ENCODE results near the gene AADACL4.

DNA sequence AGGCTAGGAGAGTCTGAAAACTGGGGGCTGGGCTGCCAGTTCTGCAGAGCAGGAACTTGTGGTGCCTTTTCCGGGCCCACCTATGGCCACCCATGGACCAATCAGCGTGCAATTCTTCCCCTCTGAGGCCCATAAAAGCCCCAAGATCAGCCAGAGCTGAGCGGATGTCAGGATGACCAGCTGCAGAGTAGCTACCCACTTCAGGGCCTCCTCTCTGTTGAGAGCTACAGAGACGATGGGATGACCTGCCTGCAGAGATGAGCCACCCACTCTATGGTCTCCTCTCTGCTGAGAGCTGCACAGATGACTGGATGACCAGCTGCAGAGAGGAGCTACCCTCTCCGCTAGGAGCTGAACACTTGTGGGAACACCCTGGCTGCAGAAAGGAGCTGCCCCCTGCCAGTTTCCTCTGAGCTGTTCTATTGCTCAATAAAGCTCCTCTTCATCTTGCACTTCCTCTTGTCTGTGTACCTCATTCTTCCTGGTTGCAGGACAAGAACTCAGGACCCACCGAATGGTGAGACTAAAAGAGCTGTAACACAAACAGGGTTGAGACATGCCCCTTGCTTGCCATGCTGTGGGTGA is 12.8 kb upstream of the AADACL4 start:
- TF ChIP-seq JUND (IDR thresholded peaks at IDR 0.05; ENCODE audit: low read length) (no peak), RAD21 (IDR thresholded peaks at IDR 0.05 in 1 of 2, conservative IDR thresholded peaks at IDR 0.05 in 1 of 2; ENCODE audit: low read depth in 2 of 2, low read length in 2 of 2) (no peak), POLR2A (IDR thresholded peaks at IDR 0.05; ENCODE audit: control extremely low read depth in 1 of 2, low read depth in 2 of 2, low read length in 2 of 2) (no peak), SRF (IDR thresholded peaks at IDR 0.05; ENCODE audit: low read depth, low read length) (no peak), HDAC2 (IDR thresholded peaks at IDR 0.05; ENCODE audit: borderline replicate concordance in 1 of 2, low read depth in 2 of 2, low read length in 2 of 2) (no peak)
- TF ChIP-seq, protein P1, sequence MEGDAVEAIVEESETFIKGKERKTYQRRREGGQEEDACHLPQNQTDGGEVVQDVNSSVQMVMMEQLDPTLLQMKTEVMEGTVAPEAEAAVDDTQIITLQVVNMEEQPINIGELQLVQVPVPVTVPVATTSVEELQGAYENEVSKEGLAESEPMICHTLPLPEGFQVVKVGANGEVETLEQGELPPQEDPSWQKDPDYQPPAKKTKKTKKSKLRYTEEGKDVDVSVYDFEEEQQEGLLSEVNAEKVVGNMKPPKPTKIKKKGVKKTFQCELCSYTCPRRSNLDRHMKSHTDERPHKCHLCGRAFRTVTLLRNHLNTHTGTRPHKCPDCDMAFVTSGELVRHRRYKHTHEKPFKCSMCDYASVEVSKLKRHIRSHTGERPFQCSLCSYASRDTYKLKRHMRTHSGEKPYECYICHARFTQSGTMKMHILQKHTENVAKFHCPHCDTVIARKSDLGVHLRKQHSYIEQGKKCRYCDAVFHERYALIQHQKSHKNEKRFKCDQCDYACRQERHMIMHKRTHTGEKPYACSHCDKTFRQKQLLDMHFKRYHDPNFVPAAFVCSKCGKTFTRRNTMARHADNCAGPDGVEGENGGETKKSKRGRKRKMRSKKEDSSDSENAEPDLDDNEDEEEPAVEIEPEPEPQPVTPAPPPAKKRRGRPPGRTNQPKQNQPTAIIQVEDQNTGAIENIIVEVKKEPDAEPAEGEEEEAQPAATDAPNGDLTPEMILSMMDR (IDR thresholded peaks at IDR 0.05; ENCODE audit: control extremely low read depth in 1 of 3, insufficient read depth in 1 of 3, low read depth in 1 of 3, low read length in 3 of 3) = no peak
- TF ChIP-seq, protein P2, sequence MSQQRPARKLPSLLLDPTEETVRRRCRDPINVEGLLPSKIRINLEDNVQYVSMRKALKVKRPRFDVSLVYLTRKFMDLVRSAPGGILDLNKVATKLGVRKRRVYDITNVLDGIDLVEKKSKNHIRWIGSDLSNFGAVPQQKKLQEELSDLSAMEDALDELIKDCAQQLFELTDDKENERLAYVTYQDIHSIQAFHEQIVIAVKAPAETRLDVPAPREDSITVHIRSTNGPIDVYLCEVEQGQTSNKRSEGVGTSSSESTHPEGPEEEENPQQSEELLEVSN (IDR thresholded peaks at IDR 0.05) = no peak
- TF ChIP-seq, protein P3, sequence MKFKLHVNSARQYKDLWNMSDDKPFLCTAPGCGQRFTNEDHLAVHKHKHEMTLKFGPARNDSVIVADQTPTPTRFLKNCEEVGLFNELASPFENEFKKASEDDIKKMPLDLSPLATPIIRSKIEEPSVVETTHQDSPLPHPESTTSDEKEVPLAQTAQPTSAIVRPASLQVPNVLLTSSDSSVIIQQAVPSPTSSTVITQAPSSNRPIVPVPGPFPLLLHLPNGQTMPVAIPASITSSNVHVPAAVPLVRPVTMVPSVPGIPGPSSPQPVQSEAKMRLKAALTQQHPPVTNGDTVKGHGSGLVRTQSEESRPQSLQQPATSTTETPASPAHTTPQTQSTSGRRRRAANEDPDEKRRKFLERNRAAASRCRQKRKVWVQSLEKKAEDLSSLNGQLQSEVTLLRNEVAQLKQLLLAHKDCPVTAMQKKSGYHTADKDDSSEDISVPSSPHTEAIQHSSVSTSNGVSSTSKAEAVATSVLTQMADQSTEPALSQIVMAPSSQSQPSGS (IDR thresholded peaks at IDR 0.05; ENCODE audit: low read length) = no peak

Measured in H1 (cell line).